Duodenal mucosa (tissue), 2 donors: ENCODE measurements around the gene GNAQ.
"Not testable (repeated sequence)": the region's sequence is repeated elsewhere in the genome, so short reads cannot be mapped to it uniquely, and the experiment has no call there.

Source experiments
- H3K27ac ChIP-seq: one replicate; pipeline ENCODE4 v1.7.0; 2013; ENCODE audit warnings: low read depth, low read length
- H3K27me3 ChIP-seq, 2 donors: one replicate each; pipeline ENCODE4 v1.7.0; 2013; ENCODE audit warnings: low read length in 2 of 2, control low read depth in 1 of 2; ENCODE audit not compliant: insufficient read depth in 2 of 2, control insufficient read depth in 1 of 2
- H3K36me3 ChIP-seq, 2 donors: one replicate each; pipeline ENCODE4 v1.7.0; 2013; ENCODE audit warnings: low read length in 2 of 2, control low read depth in 1 of 2; ENCODE audit not compliant: insufficient read depth in 2 of 2, control insufficient read depth in 1 of 2
- H3K4me1 ChIP-seq, 2 donors: one replicate each; pipeline ENCODE4 v1.7.0; 2013; ENCODE audit warnings: low read length in 2 of 2, control low read depth in 1 of 2; ENCODE audit not compliant: insufficient read depth in 2 of 2, control insufficient read depth in 1 of 2
- H3K4me3 ChIP-seq, 2 donors: one replicate each; pipeline ENCODE4 v1.7.0; 2013; ENCODE audit warnings: low read length in 2 of 2, low read depth in 1 of 2
- H3K9ac ChIP-seq, 2 donors: one replicate each; pipeline ENCODE4 v1.7.0; 2013; ENCODE audit warnings: low read length in 2 of 2, low read depth in 1 of 2
- H3K9me3 ChIP-seq, 2 donors: one replicate each; pipeline ENCODE4 v1.7.0; 2013; ENCODE audit warnings: low read length in 2 of 2, control low read depth in 1 of 2; ENCODE audit not compliant: control insufficient read depth in 1 of 2

The GNAQ gene

GRCh38 chr9:77725820-77726219, 305.8 kb downstream of the GNAQ start:
- Histone ChIP-seq H3K27ac (no peak overlapping the region), H3K9ac (no peak overlapping the region), H3K4me3 (no peak overlapping the region), H3K36me3 (peaks cover 16 to 21% of the 10 kb centered on the region in 2 donors), H3K9me3 (no peaks in the 10 kb centered on the region), H3K4me1 (no peaks in the 10 kb centered on the region), H3K27me3 (no peaks in the 10 kb centered on the region)

GRCh38 chr9:77725046-77725694, 306.4 kb downstream of the GNAQ start:
- Histone ChIP-seq H3K9ac (no peak overlapping the region), H3K4me3 (no peak overlapping the region), H3K27ac (no peak overlapping the region), H3K9me3 (no peaks in the 10 kb centered on the region), H3K4me1 (no peaks in the 10 kb centered on the region), H3K27me3 (no peaks in the 10 kb centered on the region), H3K36me3 (peaks cover 15 to 21% of the 10 kb centered on the region in 2 donors)

GRCh38 chr9:77721156-77721555, 310.5 kb downstream of the GNAQ start:
- not testable (repeated sequence) for H3K27me3 ChIP-seq, H3K27ac ChIP-seq, H3K4me3 ChIP-seq, H3K36me3 ChIP-seq, H3K9me3 ChIP-seq, H3K4me1 ChIP-seq, H3K9ac ChIP-seq

GRCh38 chr9:77719321-77719720, 312.3 kb downstream of the GNAQ start:
- H3K9me3 ChIP-seq, result no peaks in the 10 kb centered on the region
- H3K4me1 ChIP-seq, result no peaks in the 10 kb centered on the region
- no peak overlapping the region for H3K4me3 ChIP-seq
- no peaks in the 10 kb centered on the region for H3K36me3 ChIP-seq
- no peaks in the 10 kb centered on the region for H3K27me3 ChIP-seq
- H3K9ac ChIP-seq, result no peak overlapping the region
- no peak overlapping the region for H3K27ac ChIP-seq

GRCh38 chr9:77718298-77718640, 313.3 kb downstream of the GNAQ start:
- not testable (repeated sequence) for H3K36me3 ChIP-seq, H3K27ac ChIP-seq, H3K4me3 ChIP-seq, H3K4me1 ChIP-seq, H3K9me3 ChIP-seq, H3K27me3 ChIP-seq, H3K9ac ChIP-seq

- not testable (repeated sequence) for H3K9me3 ChIP-seq, H3K4me1 ChIP-seq, H3K27ac ChIP-seq, H3K36me3 ChIP-seq, H3K27me3 ChIP-seq, H3K4me3 ChIP-seq, H3K9ac ChIP-seq
Measured at GRCh38 chr9:77717608-77718297, 313.9 kb downstream of the GNAQ start.

- Histone ChIP-seq H3K4me3 (no peak overlapping the region), H3K9me3 (no peaks in the 10 kb centered on the region), H3K27ac (no peak overlapping the region), H3K36me3 (no peaks in the 10 kb centered on the region), H3K27me3 (no peaks in the 10 kb centered on the region), H3K4me1 (no peaks in the 10 kb centered on the region), H3K9ac (no peak overlapping the region)
Measured at GRCh38 chr9:77714077-77714549, 317.5 kb downstream of the GNAQ start.

- Histone ChIP-seq H3K9me3 (no peaks in the 10 kb centered on the region), H3K36me3 (no peaks in the 10 kb centered on the region), H3K27ac (no peak overlapping the region), H3K4me1 (peaks cover 0 to under 1% of the 10 kb centered on the region in 2 donors), H3K4me3 (no peak overlapping the region), H3K27me3 (no peaks in the 10 kb centered on the region), H3K9ac (no peak overlapping the region)
Measured at GRCh38 chr9:77712533-77713130, 319.0 kb downstream of the GNAQ start.

- H3K27me3 ChIP-seq, result no peaks in the 10 kb centered on the region
- no peak overlapping the region for H3K9ac ChIP-seq
- H3K4me1 ChIP-seq, result peaks cover 0 to 4% of the 10 kb centered on the region in 2 donors
- H3K9me3 ChIP-seq, result no peaks in the 10 kb centered on the region
- H3K27ac ChIP-seq, result no peak overlapping the region
- no peaks in the 10 kb centered on the region for H3K36me3 ChIP-seq
- H3K4me3 ChIP-seq, result no peak overlapping the region
Measured at GRCh38 chr9:77710965-77711648, 320.5 kb downstream of the GNAQ start.

GRCh38 chr9:77710316-77710715, 321.3 kb downstream of the GNAQ start:
- Histone ChIP-seq H3K27ac (no peak overlapping the region), H3K9ac (no peak overlapping the region), H3K9me3 (no peaks in the 10 kb centered on the region), H3K36me3 (no peaks in the 10 kb centered on the region), H3K4me3 (no peak overlapping the region), H3K27me3 (no peaks in the 10 kb centered on the region), H3K4me1 (peaks cover 0 to 4% of the 10 kb centered on the region in 2 donors)
